ENCODE data around the gene MYG1. TPM values are rescaled to one million over a fixed set of nuclear protein-coding genes. Genes with fewer than 3 reads are reported as not detected.
"Not testable (repeated sequence)": the region's sequence is repeated elsewhere in the genome, so short reads cannot be mapped to it uniquely, and the experiment has no call there.

Gene MYG1
- total RNA-seq, 1 experiment from 2014 or later, result 82.5 TPM

DNA sequence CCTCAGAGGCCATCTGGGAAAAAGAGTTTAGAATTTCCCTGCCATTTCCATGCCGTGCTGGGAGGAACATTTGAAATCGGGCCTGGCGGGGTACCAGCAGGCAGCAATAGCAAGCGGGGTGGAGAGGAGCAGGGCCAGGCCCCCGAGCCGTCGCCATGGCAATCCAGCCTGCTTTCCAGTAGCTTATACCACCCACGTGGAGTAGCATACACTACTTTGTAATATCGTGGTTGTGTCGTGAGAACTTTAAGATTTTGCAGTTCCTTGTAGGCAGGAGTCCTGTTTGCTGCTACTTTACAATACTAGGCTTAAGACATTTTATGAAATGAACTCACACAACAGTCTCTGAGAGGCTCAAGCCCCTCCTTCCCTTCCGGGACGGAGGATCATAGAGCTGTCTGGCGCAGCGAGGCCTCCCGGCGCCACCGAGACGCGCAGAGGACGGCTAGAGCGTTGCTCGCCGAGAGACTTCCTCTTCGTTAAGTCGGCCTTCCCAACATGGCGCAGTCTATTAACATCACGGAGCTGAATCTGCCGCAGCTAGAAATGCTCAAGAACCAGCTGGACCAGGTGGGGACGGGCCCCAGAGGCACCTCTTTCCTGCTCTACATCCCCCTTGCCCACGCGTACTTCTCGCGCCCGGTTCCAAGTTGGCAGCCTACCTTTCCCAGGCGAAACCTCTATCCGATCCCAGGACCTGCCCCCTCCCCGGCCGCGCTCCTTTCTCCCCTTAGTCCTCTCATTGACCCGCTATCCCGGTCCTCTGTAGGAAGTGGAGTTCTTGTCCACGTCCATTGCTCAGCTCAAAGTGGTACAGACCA is 4.2 kb upstream of the MYG1 start, which contains the start of gene PFDN5:
TSS of gene PFDN5 (plus strand) at position 473 of the 821 bp plus-strand sequence. CDS start at position 499, 26 bp downstream.
- Histone ChIP-seq H3K79me2 (ENCODE audit: low read depth) (peaks cover 29% of the 10 kb centered on the region), H3K9me2 (ENCODE audit: insufficient read depth) (no peaks in the 10 kb centered on the region), H3K27ac (peak within 1 kb of the TSS; percentile 38), H3K36me3 (ENCODE audit: low read depth) (peaks cover 13% of the 10 kb centered on the region; the same call in 1 of the 2 replicates), H4K20me1 (ENCODE audit: insufficient read depth) (no peaks in the 10 kb centered on the region), H3K27me3 (ENCODE audit: insufficient read depth, low read depth) (no peaks in the 10 kb centered on the region), H3K4me1 (replicated peaks; ENCODE audit: insufficient read depth) (peaks cover 40% of the 10 kb centered on the region), H3K4me3 (peak within 1 kb of the TSS; percentile 98), H3K4me2 (peak within 1 kb of the TSS; percentile 96), H3K9me3 (ENCODE audit: insufficient read depth, low read depth) (no peaks in the 10 kb centered on the region), H3F3A (ENCODE audit: insufficient read depth, low read depth) (peaks cover 45% of the 10 kb centered on the region), H2AFZ (peak within 1 kb of the TSS; percentile 91)
- DNase-seq, result peak; percentile 71 to 83
- BruUV-seq (replicated peaks), result no TSS peak
- TF ChIP-seq, protein P1, sequence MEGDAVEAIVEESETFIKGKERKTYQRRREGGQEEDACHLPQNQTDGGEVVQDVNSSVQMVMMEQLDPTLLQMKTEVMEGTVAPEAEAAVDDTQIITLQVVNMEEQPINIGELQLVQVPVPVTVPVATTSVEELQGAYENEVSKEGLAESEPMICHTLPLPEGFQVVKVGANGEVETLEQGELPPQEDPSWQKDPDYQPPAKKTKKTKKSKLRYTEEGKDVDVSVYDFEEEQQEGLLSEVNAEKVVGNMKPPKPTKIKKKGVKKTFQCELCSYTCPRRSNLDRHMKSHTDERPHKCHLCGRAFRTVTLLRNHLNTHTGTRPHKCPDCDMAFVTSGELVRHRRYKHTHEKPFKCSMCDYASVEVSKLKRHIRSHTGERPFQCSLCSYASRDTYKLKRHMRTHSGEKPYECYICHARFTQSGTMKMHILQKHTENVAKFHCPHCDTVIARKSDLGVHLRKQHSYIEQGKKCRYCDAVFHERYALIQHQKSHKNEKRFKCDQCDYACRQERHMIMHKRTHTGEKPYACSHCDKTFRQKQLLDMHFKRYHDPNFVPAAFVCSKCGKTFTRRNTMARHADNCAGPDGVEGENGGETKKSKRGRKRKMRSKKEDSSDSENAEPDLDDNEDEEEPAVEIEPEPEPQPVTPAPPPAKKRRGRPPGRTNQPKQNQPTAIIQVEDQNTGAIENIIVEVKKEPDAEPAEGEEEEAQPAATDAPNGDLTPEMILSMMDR (conservative IDR thresholded peaks at IDR 0.05), result no peak
- no peak for TF ChIP-seq EZH2 (IDR thresholded peaks at IDR 0.05; ENCODE audit: low read depth)
- intact Hi-C loops (cut with micrococcal nuclease; ENCODE audit: unreplicated experiment), result loop anchor here (2.0 to 5.0 kb wide), 2 partner anchors 26 to 243 kb away; partner anchors contain the start of genes AAAS and TNS2
- ChIA-PET POLR2A (ENCODE audit: unreplicated experiment) (interaction anchor here (0.6 to 1.0 kb wide), 12 partner anchors 8 to 948 kb away, joined by 3 to 24 read pairs (median 4); partner anchors contain the start of gene AAAS), CTCF (interaction anchor here (0.6 to 2.2 kb wide), 3 partner anchors 13 to 240 kb away, joined by 3 to 6 read pairs (median 3); partner anchors contain the start of gene AAAS)

DNA sequence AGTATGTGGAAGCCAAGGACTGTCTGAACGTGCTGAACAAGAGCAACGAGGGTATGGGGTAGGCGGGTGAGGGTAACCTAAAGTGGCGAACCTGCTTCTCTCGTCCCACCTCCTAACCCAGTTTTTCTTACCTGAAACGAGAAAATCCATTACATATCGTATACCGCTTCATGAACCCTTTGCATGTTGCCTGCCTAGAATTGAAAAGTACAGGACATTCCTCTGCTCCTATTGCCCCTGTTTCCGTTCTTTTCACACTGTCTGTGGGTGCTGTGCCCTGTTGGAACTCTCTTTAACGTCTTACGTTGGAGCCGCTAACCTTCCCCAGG is 3.6 kb upstream of the MYG1 start:
- peak overlapping the region; percentile 38; the same call in 1 of the 2 replicates for H3K27ac ChIP-seq
- peaks cover 49% of the 10 kb centered on the region for H3F3A ChIP-seq (ENCODE audit: insufficient read depth, low read depth)
- H3K4me3 ChIP-seq, result peak overlapping the region; percentile 98
- H3K9me2 ChIP-seq (ENCODE audit: insufficient read depth), result no peaks in the 10 kb centered on the region
- H3K79me2 ChIP-seq (ENCODE audit: low read depth), result peaks cover 34% of the 10 kb centered on the region
- TF ChIP-seq, protein P1 (conservative IDR thresholded peaks at IDR 0.05), result no peak
- no peak for TF ChIP-seq EZH2 (IDR thresholded peaks at IDR 0.05; ENCODE audit: low read depth)
- no peaks in the 10 kb centered on the region for H3K27me3 ChIP-seq (ENCODE audit: insufficient read depth, low read depth)
- peak overlapping the region; percentile 91 for H2AFZ ChIP-seq
- no peaks in the 10 kb centered on the region for H3K9me3 ChIP-seq (ENCODE audit: insufficient read depth, low read depth)
- BruUV-seq (replicated peaks), result no TSS peak
- no peak for DNase-seq
- POLR2A ChIA-PET (ENCODE audit: unreplicated experiment), result interaction anchor here (0.6 to 1.0 kb wide), 6 partner anchors 8 to 249 kb away, joined by 3 to 24 read pairs (median 5); no protein-coding TSS in a partner anchor
- no peaks in the 10 kb centered on the region for H4K20me1 ChIP-seq (ENCODE audit: insufficient read depth)
- H3K36me3 ChIP-seq (ENCODE audit: low read depth), result peaks cover 13% of the 10 kb centered on the region; the same call in 1 of the 2 replicates
- CTCF ChIA-PET, result interaction anchor here (2.2 kb wide), 1 partner anchor 25 kb away, joined by 6 read pairs; the partner anchor contains the start of gene AAAS
- peaks cover 46% of the 10 kb centered on the region for H3K4me1 ChIP-seq (replicated peaks; ENCODE audit: insufficient read depth)
- peak overlapping the region; percentile 96 for H3K4me2 ChIP-seq
- intact Hi-C loops (cut with micrococcal nuclease; ENCODE audit: unreplicated experiment), result loop anchor here (2.0 to 5.0 kb wide), 2 partner anchors 25 to 244 kb away; partner anchors contain the start of genes AAAS and TNS2

DNA sequence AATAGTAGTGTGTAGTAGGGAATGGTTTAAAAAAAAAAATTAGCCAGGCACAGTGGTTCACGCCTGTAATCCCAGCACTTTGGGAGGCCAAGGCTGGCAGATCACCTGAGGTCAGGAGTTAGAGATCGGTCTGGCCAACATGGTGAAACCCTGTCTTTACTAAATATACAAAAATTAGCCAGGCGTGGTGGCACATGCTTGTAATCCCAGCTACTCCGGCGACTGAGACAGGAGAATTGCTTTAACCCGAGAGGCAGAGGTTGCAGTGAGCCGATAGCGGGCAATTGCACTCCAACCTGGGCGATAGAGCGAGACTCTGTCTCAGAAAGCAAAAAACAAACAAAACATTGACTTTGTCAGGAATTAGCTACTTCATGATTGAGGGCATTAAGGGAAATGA is 2.4 kb upstream of the MYG1 start:
- H3K36me3 ChIP-seq (ENCODE audit: low read depth), result peaks cover 13% of the 10 kb centered on the region; the same call in 1 of the 2 replicates
- H3K27me3 ChIP-seq (ENCODE audit: insufficient read depth, low read depth); H4K20me1 ChIP-seq (ENCODE audit: insufficient read depth); H2AFZ ChIP-seq; DNase-seq; CTCF ChIA-PET; H3K9me2 ChIP-seq (ENCODE audit: insufficient read depth); H3K9me3 ChIP-seq (ENCODE audit: insufficient read depth, low read depth): not testable (repeated sequence)
- H3F3A ChIP-seq (ENCODE audit: insufficient read depth, low read depth), result peaks cover 53% of the 10 kb centered on the region
- peaks cover 47% of the 10 kb centered on the region for H3K79me2 ChIP-seq (ENCODE audit: low read depth)
- peak overlapping the region; percentile 98; the same call in 1 of the 2 replicates for H3K4me3 ChIP-seq
- H3K27ac ChIP-seq, result 0 out of 2 replicates have a peak overlapping the region, but pooled peaks have one; percentile 87
- H3K4me2 ChIP-seq, result peak overlapping the region; percentile 96; the same call in 1 of the 2 replicates
- POLR2A ChIA-PET (ENCODE audit: unreplicated experiment), result interaction anchor here (0.7 kb wide), 1 partner anchor 112 kb away, joined by 3 read pairs; no protein-coding TSS in a partner anchor
- BruUV-seq (replicated peaks), result TSS peak; percentile 70
- intact Hi-C loops (cut with micrococcal nuclease; ENCODE audit: unreplicated experiment), result loop anchor here (5.0 kb wide), 1 partner anchor 245 kb away; the partner anchor contains the start of gene TNS2
- H3K4me1 ChIP-seq (replicated peaks; ENCODE audit: insufficient read depth), result peaks cover 52% of the 10 kb centered on the region
